Peyer's patch (tissue), 4 donors: ENCODE measurements around the gene OR10H2. TPM values are rescaled to one million over a fixed set of nuclear protein-coding genes. Genes with fewer than 3 reads are reported as not detected.

Experiments used
- DNase-seq, 3 donors: peaks; one replicate each; pipeline ENCODE4 v3.0.0-alpha.2; 2017 to 2019
- H3K27ac ChIP-seq, 4 donors: fragments of 200-600 bp; sonication (generic); one replicate each; pipeline ENCODE4 v1.5.1; 2016 to 2019
- H3K27me3 ChIP-seq, 2 donors: fragments of 200-600 bp; sonication (generic); one replicate each; pipeline ENCODE4 v1.5.1; 2019
- H3K36me3 ChIP-seq, 3 donors: fragments of 200-600 bp; sonication (generic); one replicate each; pipeline ENCODE4 v1.5.1; 2016 to 2019
- H3K4me1 ChIP-seq, 4 donors: fragments of 200-600 bp; sonication (generic); one replicate each; pipeline ENCODE4 v1.5.1; 2016 to 2019
- H3K4me3 ChIP-seq, 4 donors: fragments of 200-600 bp; sonication (generic); 1 replicate in 3 of 4; 2 replicates in 1 of 4; pipeline ENCODE4 v1.5.1; 2016 to 2019; ENCODE audit warnings: mild to moderate bottlenecking in 1 of 4
- H3K9me3 ChIP-seq, 4 donors: fragments of 200-600 bp; sonication (generic); one replicate each; pipeline ENCODE4 v1.5.1; 2016 to 2019; ENCODE audit warnings: mild to moderate bottlenecking in 1 of 4
- POLR2A ChIP-seq, 2 donors: fragments of 450-650 bp; IDR thresholded peaks; one replicate each; pipeline ENCODE4 v1.5.1; 2017; ENCODE audit warnings: antibody characterized with exemption in 2 of 2, mild to moderate bottlenecking in 2 of 2, moderate library complexity in 2 of 2
- total RNA-seq, 4 donors: library from RNA; depleted of rRNA; stranded (reverse); fragments of >200 nt; gene quantifications; one replicate each; pipeline ENCODE4 v1.1.0, GENCODE V29; 2016
- TF ChIP-seq, protein P1 (sequence below), 6 experiments: fragments of 450-650 bp in 4 of 6; fragments of 200-600 bp in 2 of 6; sonication (generic) in 1 of 6; IDR thresholded peaks; one replicate each; pipeline ENCODE4 v1.5.1; 2017 to 2019; ENCODE audit warnings: antibody characterized with exemption in 6 of 6, mild to moderate bottlenecking in 3 of 6, moderate library complexity in 1 of 6

OR10H2 gene
- total RNA-seq, 4 donors from 2014 or later: not detected

DNA sequence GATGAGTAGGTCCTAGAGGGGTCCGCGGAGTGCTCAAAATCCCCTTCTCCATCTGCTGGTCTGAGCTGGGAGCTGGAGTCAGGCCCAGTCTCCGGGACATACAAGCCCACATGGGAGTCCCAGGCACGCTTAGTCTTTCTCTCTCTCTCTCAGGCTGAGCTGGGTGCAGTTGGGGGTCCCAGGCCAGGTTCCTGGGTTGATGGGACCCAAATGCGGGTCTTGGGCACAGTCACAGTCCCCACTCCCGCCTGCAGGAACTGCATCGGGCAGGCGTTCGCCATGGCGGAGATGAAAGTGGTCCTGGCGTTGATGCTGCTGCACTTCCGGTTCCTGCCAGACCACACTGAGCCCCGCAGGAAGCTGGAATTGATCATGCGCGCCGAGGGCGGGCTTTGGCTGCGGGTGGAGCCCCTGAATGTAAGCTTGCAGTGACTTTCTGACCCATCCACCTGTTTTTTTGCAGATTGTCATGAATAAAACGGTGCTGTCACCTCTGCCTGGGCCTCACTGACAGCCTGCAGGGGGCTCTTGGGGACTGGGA, 31.1 kb upstream of the OR10H2 start:
- no peak overlapping the region for H3K4me3 ChIP-seq
- H3K27ac ChIP-seq: no peak overlapping the region
- peaks cover 0 to 9% (median 0%) of the 10 kb centered on the region in 4 donors for H3K4me1 ChIP-seq
- H3K9me3 ChIP-seq: no peaks in the 10 kb centered on the region
- no peaks in the 10 kb centered on the region for H3K27me3 ChIP-seq
- H3K36me3 ChIP-seq: peaks cover 0 to 37% (median 0%) of the 10 kb centered on the region in 3 donors
- TF ChIP-seq POLR2A (IDR thresholded peaks at IDR 0.05): no peak
- TF ChIP-seq, protein P1, sequence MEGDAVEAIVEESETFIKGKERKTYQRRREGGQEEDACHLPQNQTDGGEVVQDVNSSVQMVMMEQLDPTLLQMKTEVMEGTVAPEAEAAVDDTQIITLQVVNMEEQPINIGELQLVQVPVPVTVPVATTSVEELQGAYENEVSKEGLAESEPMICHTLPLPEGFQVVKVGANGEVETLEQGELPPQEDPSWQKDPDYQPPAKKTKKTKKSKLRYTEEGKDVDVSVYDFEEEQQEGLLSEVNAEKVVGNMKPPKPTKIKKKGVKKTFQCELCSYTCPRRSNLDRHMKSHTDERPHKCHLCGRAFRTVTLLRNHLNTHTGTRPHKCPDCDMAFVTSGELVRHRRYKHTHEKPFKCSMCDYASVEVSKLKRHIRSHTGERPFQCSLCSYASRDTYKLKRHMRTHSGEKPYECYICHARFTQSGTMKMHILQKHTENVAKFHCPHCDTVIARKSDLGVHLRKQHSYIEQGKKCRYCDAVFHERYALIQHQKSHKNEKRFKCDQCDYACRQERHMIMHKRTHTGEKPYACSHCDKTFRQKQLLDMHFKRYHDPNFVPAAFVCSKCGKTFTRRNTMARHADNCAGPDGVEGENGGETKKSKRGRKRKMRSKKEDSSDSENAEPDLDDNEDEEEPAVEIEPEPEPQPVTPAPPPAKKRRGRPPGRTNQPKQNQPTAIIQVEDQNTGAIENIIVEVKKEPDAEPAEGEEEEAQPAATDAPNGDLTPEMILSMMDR (IDR thresholded peaks at IDR 0.05): no peak
- DNase-seq: no peak

DNA sequence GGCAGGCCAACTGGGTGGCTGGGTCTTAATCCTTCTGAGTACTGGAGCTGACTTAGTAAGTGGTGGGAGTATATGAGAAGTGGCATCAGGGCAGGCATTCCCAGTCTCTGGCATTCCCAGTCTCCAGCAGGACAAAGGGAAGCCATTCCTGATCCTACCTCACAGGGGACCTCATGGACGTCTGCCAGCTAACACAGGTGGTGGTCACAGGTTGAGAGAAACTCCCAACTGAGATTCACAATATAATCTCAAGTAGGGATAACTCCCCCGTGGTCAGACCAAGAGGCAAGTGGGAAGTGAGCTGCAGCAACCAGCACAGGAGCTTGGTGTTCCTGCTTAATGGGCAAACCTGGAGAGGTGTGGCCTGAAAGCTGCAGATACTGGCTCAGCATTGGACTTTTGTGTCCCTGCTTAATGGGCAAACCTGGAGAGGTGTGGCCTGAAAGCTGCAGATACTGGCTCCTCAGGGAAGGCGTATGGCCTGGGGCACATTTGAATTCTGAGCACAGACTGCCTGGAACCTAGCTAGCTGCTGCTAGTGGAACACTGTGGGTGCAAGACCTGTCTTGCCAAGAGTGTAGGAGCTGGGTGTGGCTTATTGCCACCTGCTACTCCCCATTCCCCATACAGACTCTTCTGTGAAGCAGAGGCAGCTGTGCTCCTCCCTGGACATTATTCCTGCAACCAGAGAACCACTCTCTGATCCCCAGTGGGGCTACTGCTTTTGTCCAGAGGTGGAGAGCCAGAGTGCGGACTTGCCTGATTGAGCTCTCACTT, 25.9 kb upstream of the OR10H2 start:
- H3K4me1 ChIP-seq: peaks cover 0 to 30% (median 6%) of the 10 kb centered on the region in 4 donors
- TF ChIP-seq, protein P1 (IDR thresholded peaks at IDR 0.05): no peak
- peak in 1 of 2 donors; percentile 33 for TF ChIP-seq POLR2A (IDR thresholded peaks at IDR 0.05)
- peak in 2 of 3 donors; percentile 68 to 72 for DNase-seq
- peak overlapping the region in 3 of 4 donors; percentile 49 to 95 (median 90) for H3K27ac ChIP-seq
- no peaks in the 10 kb centered on the region for H3K9me3 ChIP-seq
- H3K4me3 ChIP-seq: peak overlapping the region in 1 of 4 donors; percentile 9
- H3K36me3 ChIP-seq: peaks cover 0 to 29% (median 0%) of the 10 kb centered on the region in 3 donors
- no peaks in the 10 kb centered on the region for H3K27me3 ChIP-seq

DNA sequence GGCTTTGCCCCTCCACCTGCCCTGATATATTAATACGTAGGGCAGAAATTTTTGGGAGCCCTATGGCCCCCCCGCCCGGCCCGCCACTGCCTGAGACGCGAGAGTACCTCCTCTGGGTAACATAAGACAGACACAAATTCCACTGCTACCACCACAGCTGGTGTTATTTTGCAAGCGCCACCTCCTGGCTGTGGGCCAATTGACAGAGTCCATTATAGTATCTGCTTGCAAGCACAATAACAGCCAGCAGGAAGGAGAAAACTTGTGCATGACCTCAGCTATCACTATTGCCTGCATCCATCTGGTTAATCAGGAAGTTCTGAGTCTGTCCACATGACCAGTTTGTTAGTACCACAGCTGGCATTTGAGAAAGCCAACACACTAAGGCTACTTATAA, 25.3 kb upstream of the OR10H2 start:
- peak; percentile 34 to 92 (median 88) for DNase-seq
- no peak for TF ChIP-seq POLR2A (IDR thresholded peaks at IDR 0.05)
- TF ChIP-seq, protein P1 (IDR thresholded peaks at IDR 0.05): peak in 3 of 6 experiments; percentile 53 to 60 (median 60)
- Histone ChIP-seq H3K9me3 (no peaks in the 10 kb centered on the region), H3K36me3 (peaks cover 0 to 23% (median 0%) of the 10 kb centered on the region in 3 donors), H3K27ac (peak overlapping the region in 3 of 4 donors; percentile 55 to 95 (median 90)), H3K4me3 (peak overlapping the region in 1 of 4 donors; percentile 9), H3K4me1 (peaks cover 0 to 30% (median 6%) of the 10 kb centered on the region in 4 donors), H3K27me3 (no peaks in the 10 kb centered on the region)

DNA sequence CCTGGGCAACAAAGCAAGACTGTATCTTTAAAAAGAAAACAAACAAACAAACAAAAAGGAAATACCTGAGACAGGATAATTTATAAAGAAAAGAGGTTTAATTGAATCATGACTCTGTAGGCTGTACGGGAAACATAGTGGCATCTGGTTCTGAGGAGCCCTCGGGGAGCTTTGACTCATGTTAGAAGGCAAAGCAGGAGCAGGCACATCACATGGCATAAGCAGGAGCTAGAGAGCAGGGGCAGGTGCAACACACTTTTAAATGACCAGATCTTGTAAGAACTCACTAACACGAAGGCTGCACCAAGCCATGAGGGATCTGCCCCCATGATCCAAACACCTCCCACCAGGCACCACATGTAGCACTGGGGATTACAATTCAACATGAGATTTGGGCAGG, 13.2 kb upstream of the OR10H2 start:
- Histone ChIP-seq H3K9me3 (no peaks in the 10 kb centered on the region), H3K27ac (no peak overlapping the region), H3K4me1 (no peaks in the 10 kb centered on the region), H3K36me3 (no peaks in the 10 kb centered on the region), H3K27me3 (no peaks in the 10 kb centered on the region), H3K4me3 (no peak overlapping the region)
- no peak for DNase-seq
- TF ChIP-seq, protein P1 (IDR thresholded peaks at IDR 0.05): no peak
- TF ChIP-seq POLR2A (IDR thresholded peaks at IDR 0.05): no peak

DNA sequence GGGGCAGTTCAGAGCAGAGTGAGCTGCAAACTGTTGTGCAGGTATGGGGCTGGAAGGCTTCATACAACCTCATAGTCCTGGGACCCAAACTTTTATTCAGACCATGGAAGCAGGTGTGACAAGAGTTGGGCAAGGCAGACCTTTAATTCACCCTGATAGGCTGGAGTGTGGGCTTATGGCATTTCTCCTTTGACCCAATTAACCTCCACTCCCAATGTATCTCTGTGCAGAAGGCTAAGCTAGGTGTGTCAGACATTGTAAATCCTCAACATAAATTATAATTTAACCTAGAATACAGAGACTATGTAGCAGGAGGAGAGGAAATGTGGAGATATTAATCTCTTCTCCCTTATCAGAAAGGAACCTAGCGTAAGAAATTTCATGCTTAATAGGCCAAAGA, 12.2 kb upstream of the OR10H2 start:
- no peak for DNase-seq
- no peak for TF ChIP-seq POLR2A (IDR thresholded peaks at IDR 0.05)
- TF ChIP-seq, protein P1 (IDR thresholded peaks at IDR 0.05): no peak
- H3K4me3 ChIP-seq: no peak overlapping the region
- H3K4me1 ChIP-seq: no peaks in the 10 kb centered on the region
- H3K9me3 ChIP-seq: no peaks in the 10 kb centered on the region
- peak overlapping the region in 1 of 4 donors; percentile 61 for H3K27ac ChIP-seq
- no peaks in the 10 kb centered on the region for H3K27me3 ChIP-seq
- H3K36me3 ChIP-seq: no peaks in the 10 kb centered on the region
